Ishikawa (cell line): ENCODE measurements around the gene PUSL1.

Experiments
- CEBPB ChIP-seq: IDR thresholded peaks from 2 replicates; pipeline ENCODE4 v1.6.1; 2012
- CREB1 ChIP-seq: IDR thresholded peaks from 2 replicates; pipeline ENCODE4 v1.6.1; 2012; ENCODE audit warnings: low read depth
- EGR1 ChIP-seq: IDR thresholded peaks from 2 replicates; pipeline ENCODE4 v1.6.1; 2012
- EP300 ChIP-seq: IDR thresholded peaks from 2 replicates; pipeline ENCODE4 v1.6.1; 2012; ENCODE audit warnings: borderline replicate concordance
- FOXM1 ChIP-seq: IDR thresholded peaks from 2 replicates; pipeline ENCODE4 v1.6.1; 2012; ENCODE audit warnings: low read depth, borderline replicate concordance
- MAX ChIP-seq: IDR thresholded peaks from 2 replicates; pipeline ENCODE4 v1.6.1; 2012
- NFIC ChIP-seq: IDR thresholded peaks from 2 replicates; pipeline ENCODE4 v1.6.1; 2012
- RAD21 ChIP-seq: IDR thresholded peaks from 2 replicates; pipeline ENCODE4 v1.6.1; 2012; ENCODE audit warnings: low read depth
- REST ChIP-seq: IDR thresholded peaks from 2 replicates; pipeline ENCODE4 v1.6.1; 2012; ENCODE audit warnings: low read depth, mild to moderate bottlenecking
- TAF1 ChIP-seq: IDR thresholded peaks from 2 replicates; pipeline ENCODE4 v1.6.1; 2012; ENCODE audit warnings: low read depth, mild to moderate bottlenecking
- TCF12 ChIP-seq: IDR thresholded peaks from 2 replicates; pipeline ENCODE4 v1.6.1; 2012; ENCODE audit warnings: low read depth
- TEAD4 ChIP-seq: IDR thresholded peaks from 2 replicates; pipeline ENCODE4 v1.6.1; 2012
- USF1 ChIP-seq: IDR thresholded peaks from 2 replicates; pipeline ENCODE4 v1.6.1; 2012
- YY1 ChIP-seq: IDR thresholded peaks from 2 replicates; pipeline ENCODE4 v1.6.1; 2012; ENCODE audit warnings: low read depth
- ZBTB7A ChIP-seq: IDR thresholded peaks from 2 replicates; pipeline ENCODE4 v1.6.1; 2012; ENCODE audit warnings: low read depth

The PUSL1 gene

GRCh38 chr1:1359308-1359663, 50.9 kb downstream of the PUSL1 start:
- TF ChIP-seq CREB1 (no peak), RAD21 (no peak), YY1 (no peak)

- TF ChIP-seq RAD21 (no peak), REST (no peak), ZBTB7A (no peak), MAX (no peak), TAF1 (no peak), YY1 (no peak), CREB1 (no peak), USF1 (no peak), NFIC (no peak), TCF12 (no peak), EGR1 (no peak), EP300 (no peak), TEAD4 (no peak), FOXM1 (no peak), CEBPB (no peak)
Measured at GRCh38 chr1:1359664-1360468, 51.5 kb downstream of the PUSL1 start.

- no peak for TF ChIP-seq EGR1
- TF ChIP-seq NFIC: 0 out of 2 replicates have a peak, but pooled peaks have one; percentile 12
- TF ChIP-seq USF1: peak; percentile 26; the same call in 1 of the 2 replicates
- peak; percentile 83 for TF ChIP-seq TEAD4
Measured at GRCh38 chr1:1360506-1361169, 52.2 kb downstream of the PUSL1 start.
